ENCODE results near the gene ARID2.

DNA sequence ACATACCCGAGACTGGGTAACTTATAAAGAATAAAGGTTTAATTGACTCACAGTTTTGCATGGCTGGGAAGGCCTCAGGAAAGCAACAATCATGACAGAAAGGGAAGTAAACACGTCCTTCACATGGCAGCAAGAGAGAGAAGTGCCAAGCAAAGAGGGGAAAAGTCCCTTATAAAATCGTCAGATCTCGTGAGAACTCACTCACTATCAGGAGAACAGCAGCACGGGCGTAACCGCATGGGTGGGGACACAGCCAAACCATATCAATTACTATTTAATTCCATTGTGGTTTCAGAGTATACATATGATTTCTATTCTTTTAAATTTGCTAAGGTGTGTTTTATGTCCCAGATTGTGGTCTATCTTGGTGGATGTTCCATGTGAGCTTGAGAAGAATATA, 142.9 kb downstream of the ARID2 start:
- TF ChIP-seq, protein P1, sequence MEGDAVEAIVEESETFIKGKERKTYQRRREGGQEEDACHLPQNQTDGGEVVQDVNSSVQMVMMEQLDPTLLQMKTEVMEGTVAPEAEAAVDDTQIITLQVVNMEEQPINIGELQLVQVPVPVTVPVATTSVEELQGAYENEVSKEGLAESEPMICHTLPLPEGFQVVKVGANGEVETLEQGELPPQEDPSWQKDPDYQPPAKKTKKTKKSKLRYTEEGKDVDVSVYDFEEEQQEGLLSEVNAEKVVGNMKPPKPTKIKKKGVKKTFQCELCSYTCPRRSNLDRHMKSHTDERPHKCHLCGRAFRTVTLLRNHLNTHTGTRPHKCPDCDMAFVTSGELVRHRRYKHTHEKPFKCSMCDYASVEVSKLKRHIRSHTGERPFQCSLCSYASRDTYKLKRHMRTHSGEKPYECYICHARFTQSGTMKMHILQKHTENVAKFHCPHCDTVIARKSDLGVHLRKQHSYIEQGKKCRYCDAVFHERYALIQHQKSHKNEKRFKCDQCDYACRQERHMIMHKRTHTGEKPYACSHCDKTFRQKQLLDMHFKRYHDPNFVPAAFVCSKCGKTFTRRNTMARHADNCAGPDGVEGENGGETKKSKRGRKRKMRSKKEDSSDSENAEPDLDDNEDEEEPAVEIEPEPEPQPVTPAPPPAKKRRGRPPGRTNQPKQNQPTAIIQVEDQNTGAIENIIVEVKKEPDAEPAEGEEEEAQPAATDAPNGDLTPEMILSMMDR (IDR thresholded peaks at IDR 0.05) = no peak
- TF ChIP-seq POLR2A (IDR thresholded peaks at IDR 0.05) (no peak), POLR2AphosphoS5 (IDR thresholded peaks at IDR 0.05) (no peak), EP300 (IDR thresholded peaks at IDR 0.05) (no peak)
